Adipocyte (in vitro differentiated cells): ENCODE data around the gene CRKL.
"Not testable (repeated sequence)": the region's sequence is repeated elsewhere in the genome, so short reads cannot be mapped to it uniquely, and the experiment has no call there.

ENCODE experiments used
- DNase-seq: peaks from one replicate; pipeline ENCODE4 v3.0.0-alpha.2; 2015; ENCODE audit warnings: low read depth
- H3K27me3 ChIP-seq: replicated peaks from 2 replicates; pipeline ENCODE4 v1.7.0; 2013; ENCODE audit warnings: mild to moderate bottlenecking, low read length, moderate library complexity; ENCODE audit not compliant: control insufficient read depth, insufficient read depth
- H3K36me3 ChIP-seq: 2 replicates; pipeline ENCODE4 v1.7.0; 2013; ENCODE audit warnings: low read length, mild to moderate bottlenecking, moderate library complexity; ENCODE audit not compliant: control insufficient read depth, insufficient read depth, severe bottlenecking
- H3K4me1 ChIP-seq: 2 replicates; pipeline ENCODE4 v1.7.0; 2013; ENCODE audit warnings: mild to moderate bottlenecking, low read length, moderate library complexity; ENCODE audit not compliant: control insufficient read depth, insufficient read depth
- H3K4me3 ChIP-seq: 2 replicates; pipeline ENCODE4 v1.7.0; 2013; ENCODE audit warnings: mild to moderate bottlenecking, low read length, moderate library complexity
- H3K9ac ChIP-seq: 2 replicates; pipeline ENCODE4 v1.7.0; 2013; ENCODE audit warnings: mild to moderate bottlenecking, low read length, moderate library complexity
- H3K9me3 ChIP-seq: 2 replicates; pipeline ENCODE4 v1.7.0; 2013; ENCODE audit warnings: mild to moderate bottlenecking, low read length, moderate library complexity; ENCODE audit not compliant: control insufficient read depth

The CRKL gene

GRCh38 chr22:20965888-20966855, 49.0 kb downstream of the CRKL start:
- no peak for DNase-seq
- Histone ChIP-seq H3K27me3 (peaks cover 23% of the 10 kb centered on the region), H3K4me1 (no peaks in the 10 kb centered on the region), H3K9ac (no peak overlapping the region), H3K9me3 (no peaks in the 10 kb centered on the region), H3K36me3 (no peaks in the 10 kb centered on the region), H3K4me3 (no peak overlapping the region)

- Histone ChIP-seq H3K36me3 (no peaks in the 10 kb centered on the region), H3K4me3 (no peak within 1 kb of the TSS), H3K4me1 (no peaks in the 10 kb centered on the region), H3K27me3 (peaks cover 23% of the 10 kb centered on the region), H3K9ac (no peak within 1 kb of the TSS), H3K9me3 (no peaks in the 10 kb centered on the region)
- no peak for DNase-seq
Measured at GRCh38 chr22:20966883-20967696, 49.9 kb downstream of the CRKL start, which contains the start of gene AIFM3. TSS of gene AIFM3 (plus strand) at chr22:20967255. CDS start at chr22:20967945, 690 bp downstream.

- no peaks in the 10 kb centered on the region for H3K4me1 ChIP-seq
- no peak for DNase-seq
- H3K4me3 ChIP-seq, result no peak overlapping the region
- peaks cover 23% of the 10 kb centered on the region for H3K27me3 ChIP-seq
- H3K9me3 ChIP-seq, result no peaks in the 10 kb centered on the region
- no peak overlapping the region for H3K9ac ChIP-seq
- no peaks in the 10 kb centered on the region for H3K36me3 ChIP-seq
Measured at GRCh38 chr22:20967697-20968211, 50.5 kb downstream of the CRKL start.

GRCh38 chr22:20968281-20968977, 51.2 kb downstream of the CRKL start:
- H3K27me3 ChIP-seq, result peaks cover 17% of the 10 kb centered on the region

GRCh38 chr22:20970939-20971657, 53.9 kb downstream of the CRKL start:
- Histone ChIP-seq H3K4me1 (no peaks in the 10 kb centered on the region), H3K27me3 (peaks cover 17% of the 10 kb centered on the region), H3K36me3 (no peaks in the 10 kb centered on the region), H3K9ac (no peak overlapping the region), H3K4me3 (no peak overlapping the region), H3K9me3 (no peaks in the 10 kb centered on the region)
- DNase-seq, result no peak

More at GRCh38 chr22:20968281-20968977, 51.2 kb downstream of the CRKL start:
- Histone ChIP-seq H3K9me3 (no peaks in the 10 kb centered on the region), H3K4me1 (no peaks in the 10 kb centered on the region), H3K9ac (no peak overlapping the region), H3K4me3 (no peak overlapping the region), H3K36me3 (no peaks in the 10 kb centered on the region)
- DNase-seq, result no peak

- peaks cover 18% of the 10 kb centered on the region for H3K27me3 ChIP-seq
- not testable (repeated sequence) for H3K4me1 ChIP-seq, H3K9me3 ChIP-seq, H3K9ac ChIP-seq, H3K36me3 ChIP-seq, H3K4me3 ChIP-seq
- peak; percentile 7 for DNase-seq
Measured at GRCh38 chr22:20972014-20972694, 54.9 kb downstream of the CRKL start.

- no peak overlapping the region for H3K4me3 ChIP-seq
- peaks cover 18% of the 10 kb centered on the region for H3K27me3 ChIP-seq
- H3K9ac ChIP-seq, result no peak overlapping the region
- no peak for DNase-seq
- no peaks in the 10 kb centered on the region for H3K4me1 ChIP-seq
- no peaks in the 10 kb centered on the region for H3K9me3 ChIP-seq
- H3K36me3 ChIP-seq, result no peaks in the 10 kb centered on the region
Measured at GRCh38 chr22:20972933-20973577, 55.8 kb downstream of the CRKL start.

- Histone ChIP-seq H3K4me1 (no peaks in the 10 kb centered on the region), H3K36me3 (no peaks in the 10 kb centered on the region), H3K27me3 (peaks cover 18% of the 10 kb centered on the region), H3K9me3 (peaks cover 6% of the 10 kb centered on the region), H3K9ac (no peak overlapping the region), H3K4me3 (no peak overlapping the region)
- no peak for DNase-seq
Measured at GRCh38 chr22:20973634-20974286, 56.6 kb downstream of the CRKL start.

GRCh38 chr22:20974336-20974955, 57.2 kb downstream of the CRKL start:
- Histone ChIP-seq H3K36me3 (no peaks in the 10 kb centered on the region), H3K4me1 (peaks cover under 1% of the 10 kb centered on the region), H3K4me3 (no peak overlapping the region), H3K9ac (no peak overlapping the region), H3K27me3 (peaks cover 18% of the 10 kb centered on the region), H3K9me3 (peaks cover 10% of the 10 kb centered on the region)
- no peak for DNase-seq
